Measurements from ENCODE around the gene RNF144A.

Gene RNF144A

GRCh38 chr2:7061921-7062320 is 144.7 kb downstream of the RNF144A start:
- no peak overlapping the region for H3K4me2 ChIP-seq (ENCODE audit: low read depth, low read length)

GRCh38 chr2:7063789-7064188 is 146.6 kb downstream of the RNF144A start:
- Histone ChIP-seq H3K27me3 (replicated peaks; ENCODE audit: insufficient read depth, low read length) (no peaks in the 10 kb centered on the region), H3K4me2 (ENCODE audit: low read depth, low read length) (no peak overlapping the region), H3K9me2 (replicated peaks; ENCODE audit: insufficient read depth, low read length) (no peaks in the 10 kb centered on the region), H3K4me3 (ENCODE audit: low read length) (no peak overlapping the region), H3K4me1 (ENCODE audit: low read length) (no peaks in the 10 kb centered on the region), H3K36me3 (replicated peaks; ENCODE audit: insufficient read depth, low read length) (no peaks in the 10 kb centered on the region), H3K9ac (ENCODE audit: low read length) (no peak overlapping the region), H4K20me1 (ENCODE audit: insufficient read depth, low read length) (no peaks in the 10 kb centered on the region), H3F3A (ENCODE audit: insufficient read depth, low read length) (no peaks in the 10 kb centered on the region), H3K79me2 (ENCODE audit: low read length) (no peaks in the 10 kb centered on the region), H2AFZ (ENCODE audit: low read length) (no peak overlapping the region), H3K27ac (ENCODE audit: low read length) (no peak overlapping the region), H3K9me3 (replicated peaks; ENCODE audit: insufficient read depth, low read length) (no peaks in the 10 kb centered on the region)
- TF ChIP-seq EZH2phosphoT487 (IDR thresholded peaks at IDR 0.05; ENCODE audit: low read length) (no peak), EZH2 (optimal IDR thresholded peaks at IDR 0.05; ENCODE audit: low read depth, low read length) (no peak), CTCF (IDR thresholded peaks at IDR 0.05; ENCODE audit: low read length) (no peak)
- DNase-seq: no peak

More at GRCh38 chr2:7061921-7062320, 144.7 kb downstream of the RNF144A start:
- Histone ChIP-seq H3K9me3 (replicated peaks; ENCODE audit: insufficient read depth, low read length) (no peaks in the 10 kb centered on the region), H2AFZ (ENCODE audit: low read length) (no peak overlapping the region), H3K9me2 (replicated peaks; ENCODE audit: insufficient read depth, low read length) (no peaks in the 10 kb centered on the region), H3K4me1 (ENCODE audit: low read length) (peaks cover 14% of the 10 kb centered on the region), H3K27ac (ENCODE audit: low read length) (no peak overlapping the region), H3K4me3 (ENCODE audit: low read length) (no peak overlapping the region), H3F3A (ENCODE audit: insufficient read depth, low read length) (no peaks in the 10 kb centered on the region), H3K27me3 (replicated peaks; ENCODE audit: insufficient read depth, low read length) (no peaks in the 10 kb centered on the region), H4K20me1 (ENCODE audit: insufficient read depth, low read length) (no peaks in the 10 kb centered on the region), H3K79me2 (ENCODE audit: low read length) (no peaks in the 10 kb centered on the region), H3K9ac (ENCODE audit: low read length) (no peak overlapping the region), H3K36me3 (replicated peaks; ENCODE audit: insufficient read depth, low read length) (no peaks in the 10 kb centered on the region)
- DNase-seq: no peak
- TF ChIP-seq EZH2phosphoT487 (IDR thresholded peaks at IDR 0.05; ENCODE audit: low read length): no peak
- TF ChIP-seq CTCF (IDR thresholded peaks at IDR 0.05; ENCODE audit: low read length): no peak
- TF ChIP-seq EZH2 (optimal IDR thresholded peaks at IDR 0.05; ENCODE audit: low read depth, low read length): no peak

GRCh38 chr2:7068457-7068856 is 151.2 kb downstream of the RNF144A start:
- Histone ChIP-seq H3K4me3 (ENCODE audit: low read length) (no peak overlapping the region), H3K4me2 (ENCODE audit: low read depth, low read length) (no peak overlapping the region), H3K27me3 (replicated peaks; ENCODE audit: insufficient read depth, low read length) (no peaks in the 10 kb centered on the region), H3K9ac (ENCODE audit: low read length) (no peak overlapping the region), H3K36me3 (replicated peaks; ENCODE audit: insufficient read depth, low read length) (no peaks in the 10 kb centered on the region), H2AFZ (ENCODE audit: low read length) (no peak overlapping the region), H3K9me3 (replicated peaks; ENCODE audit: insufficient read depth, low read length) (no peaks in the 10 kb centered on the region), H3K27ac (ENCODE audit: low read length) (no peak overlapping the region), H3F3A (ENCODE audit: insufficient read depth, low read length) (no peaks in the 10 kb centered on the region), H3K9me2 (replicated peaks; ENCODE audit: insufficient read depth, low read length) (no peaks in the 10 kb centered on the region), H3K79me2 (ENCODE audit: low read length) (no peaks in the 10 kb centered on the region), H4K20me1 (ENCODE audit: insufficient read depth, low read length) (no peaks in the 10 kb centered on the region), H3K4me1 (ENCODE audit: low read length) (no peaks in the 10 kb centered on the region)
- no peak for DNase-seq
- TF ChIP-seq EZH2phosphoT487 (IDR thresholded peaks at IDR 0.05; ENCODE audit: low read length): no peak

GRCh38 chr2:7070483-7070882 is 153.3 kb downstream of the RNF144A start:
- H2AFZ ChIP-seq (ENCODE audit: low read length): no peak overlapping the region
- no peak overlapping the region for H3K4me3 ChIP-seq (ENCODE audit: low read length)
- no peaks in the 10 kb centered on the region for H3K9me3 ChIP-seq (replicated peaks; ENCODE audit: insufficient read depth, low read length)
- no peak overlapping the region for H3K27ac ChIP-seq (ENCODE audit: low read length)
- DNase-seq: no peak
- TF ChIP-seq CTCF (IDR thresholded peaks at IDR 0.05; ENCODE audit: low read length): no peak
- H3F3A ChIP-seq (ENCODE audit: insufficient read depth, low read length): no peaks in the 10 kb centered on the region
- H4K20me1 ChIP-seq (ENCODE audit: insufficient read depth, low read length): no peaks in the 10 kb centered on the region
- no peak overlapping the region for H3K9ac ChIP-seq (ENCODE audit: low read length)
- no peaks in the 10 kb centered on the region for H3K79me2 ChIP-seq (ENCODE audit: low read length)
- H3K4me2 ChIP-seq (ENCODE audit: low read depth, low read length): no peak overlapping the region
- H3K9me2 ChIP-seq (replicated peaks; ENCODE audit: insufficient read depth, low read length): no peaks in the 10 kb centered on the region
- no peaks in the 10 kb centered on the region for H3K4me1 ChIP-seq (ENCODE audit: low read length)
- H3K36me3 ChIP-seq (replicated peaks; ENCODE audit: insufficient read depth, low read length): no peaks in the 10 kb centered on the region
- no peaks in the 10 kb centered on the region for H3K27me3 ChIP-seq (replicated peaks; ENCODE audit: insufficient read depth, low read length)

Data from MM.1S (cell line).